GM12801 (cell line): ENCODE results near the gene SLC1A5.

Source experiments
- CTCF ChIP-seq: IDR thresholded peaks from one replicate; pipeline ENCODE4 v1.5.1; 2011; ENCODE audit warnings: control low read depth; ENCODE audit not compliant: insufficient read length; ENCODE audit errors: extremely low read depth

SLC1A5 gene

DNA sequence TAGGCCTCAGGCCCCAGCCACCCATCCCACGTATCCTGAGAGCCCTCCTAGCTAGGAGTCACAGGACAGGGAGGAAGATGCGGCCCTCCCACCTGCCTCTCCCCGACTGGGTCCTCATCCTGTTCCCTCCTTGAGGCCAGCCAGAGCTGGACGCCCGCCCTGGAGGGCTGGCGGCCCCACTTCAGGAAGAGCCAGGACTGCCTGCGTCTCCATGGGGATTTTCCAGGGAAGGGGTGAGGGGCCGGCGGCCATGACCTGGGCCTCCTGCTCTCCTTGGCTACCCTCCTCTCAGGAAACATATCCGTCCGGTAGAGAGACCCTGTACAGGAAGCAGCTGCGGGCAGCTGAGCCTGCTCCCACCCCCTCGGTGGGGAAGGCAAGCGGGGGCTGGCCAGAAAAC is 60.2 kb downstream of the SLC1A5 start:
- no peak for TF ChIP-seq CTCF

GRCh38 chr19:46727757-46728156 is 60.6 kb downstream of the SLC1A5 start:
- no peak for TF ChIP-seq CTCF

DNA sequence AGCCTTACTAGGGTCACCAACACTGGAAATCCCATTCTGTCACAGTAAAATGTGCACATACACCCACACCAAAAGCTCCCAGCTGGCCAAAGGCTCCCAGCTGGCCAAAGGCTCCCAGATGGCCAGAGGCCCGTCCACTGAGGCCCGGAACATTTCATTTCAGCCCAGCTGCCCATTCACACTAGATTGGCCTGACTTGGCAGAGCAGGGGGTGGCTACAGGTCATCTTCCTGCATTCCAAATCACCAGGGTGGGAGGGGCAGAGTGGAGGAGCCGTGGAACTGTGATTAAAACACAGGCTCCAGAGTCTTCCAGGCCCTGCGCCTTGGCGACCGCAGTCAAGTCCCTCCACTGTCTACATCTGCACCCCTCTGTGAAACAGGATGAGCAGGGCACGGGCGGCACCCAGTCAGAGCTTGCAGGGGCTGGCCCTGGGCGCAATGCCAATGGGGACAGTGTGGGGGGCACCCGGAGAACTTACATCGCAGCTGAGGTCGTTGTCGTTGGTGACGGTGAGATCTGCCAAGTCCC is 61.4 kb downstream of the SLC1A5 start:
- TF ChIP-seq CTCF, result no peak

DNA sequence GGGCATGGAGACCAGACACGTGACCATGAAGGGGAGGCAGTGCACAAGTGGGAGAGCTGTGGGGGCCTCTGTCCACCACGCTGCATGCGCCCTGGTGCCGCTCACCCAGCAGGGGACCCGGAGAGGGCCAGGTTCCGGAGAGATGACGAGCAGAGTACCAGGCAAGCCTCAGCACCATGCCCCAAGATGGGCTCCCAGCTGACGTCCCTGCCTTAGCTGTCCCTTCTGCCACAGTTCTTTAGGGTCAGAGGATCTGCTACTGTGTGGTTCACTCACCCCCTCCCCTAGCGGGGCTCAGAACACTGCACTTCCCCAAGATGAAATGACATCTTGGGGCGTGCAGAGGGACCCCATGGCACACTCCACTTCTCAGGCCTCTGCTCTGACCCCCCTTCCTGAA is 61.8 kb downstream of the SLC1A5 start:
- no peak for TF ChIP-seq CTCF

- TF ChIP-seq CTCF, result no peak
Observed at GRCh38 chr19:46725859-46726393, 62.5 kb downstream of the SLC1A5 start.

DNA sequence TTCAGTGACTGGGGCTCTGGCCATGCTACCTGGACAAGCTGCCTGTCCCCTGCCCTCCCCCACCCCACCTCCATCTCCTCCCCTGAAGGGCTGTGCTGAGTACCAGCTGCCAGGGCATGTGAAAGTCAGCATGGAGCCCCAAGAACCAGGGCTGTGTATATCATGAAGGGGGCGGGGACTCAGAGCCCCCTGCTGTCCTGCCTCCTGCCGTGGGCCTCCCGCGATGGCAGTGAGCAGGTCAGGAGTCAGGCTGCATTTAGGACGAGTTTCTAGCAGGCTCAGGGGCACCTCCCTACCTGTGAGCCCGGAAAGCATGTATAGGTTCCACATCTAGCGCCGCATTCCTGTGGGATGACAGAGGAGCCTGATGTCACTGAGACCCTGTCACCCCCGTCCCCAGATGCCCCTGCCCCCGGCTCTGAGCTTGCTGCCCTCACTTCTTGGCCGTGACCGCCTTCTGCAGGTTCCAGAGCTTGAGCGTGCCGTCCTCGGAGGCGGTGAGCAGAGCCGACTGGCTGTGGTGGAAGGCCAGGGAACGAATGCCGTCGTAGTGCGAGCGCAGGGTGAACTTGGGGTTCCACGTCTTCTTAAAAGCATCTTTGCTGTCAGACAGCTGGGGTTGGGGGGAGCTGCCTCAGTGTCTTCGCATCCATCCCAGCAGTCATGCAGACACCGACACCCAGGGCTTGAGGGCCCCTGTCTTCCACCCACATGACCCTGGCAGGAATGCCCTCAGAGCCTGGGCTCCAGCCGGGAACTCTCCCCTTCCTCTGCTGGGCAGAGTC is 63.2 kb downstream of the SLC1A5 start:
- no peak for TF ChIP-seq CTCF
